IMR-90 (cell line): ENCODE results near the gene DAGLA. TPM values are rescaled to one million over a fixed set of nuclear protein-coding genes. Genes with fewer than 3 reads are reported as not detected.

Experiments used
- ATAC-seq: fragments of 200-7000 bp; cut with Tn5 transposase; 2 replicates; pipeline ENCODE4 v1.9.1; 2020; ENCODE audit warnings: low read depth, mild to moderate bottlenecking, moderate library complexity
- BruUV-seq: library from RNA; stranded (reverse); fragments of 400-500 nt; replicated peaks from 2 replicates; lab custom pipeline; 2021; lab: Mats Ljungman, UMichigan
- CTCF ChIA-PET: fragments of 300-600 bp; formaldehyde crosslinking; extraction: SDS; loops from one replicate; lab custom pipeline; 2021; ENCODE audit warnings: antibody characterized with exemption; lab: Yijun Ruan, JAX
- POLR2A ChIA-PET: fragments of 300-600 bp; sonication (Branson Sonifier 250); formaldehyde crosslinking; loops from one replicate; lab custom pipeline; 2022; ENCODE audit warnings: antibody characterized with exemption; ENCODE audit not compliant: unreplicated experiment; lab: Charles Lee
- DNase-seq: peaks from one replicate; pipeline ENCODE4 v3.0.0; 2013
- H2AFZ ChIP-seq: replicated peaks from 2 replicates; pipeline ENCODE3; 2013; ENCODE audit warnings: low read length, mild to moderate bottlenecking; ENCODE audit not compliant: poor library complexity
- H2AK5ac ChIP-seq: 2 replicates; pipeline ENCODE4 v1.6.1; 2013; ENCODE audit warnings: low read depth, low read length, inconsistent platforms
- H2AK9ac ChIP-seq: replicated peaks from 2 replicates; pipeline ENCODE3; 2013; ENCODE audit warnings: mild to moderate bottlenecking, low read depth, low read length, moderate library complexity; ENCODE audit not compliant: poor library complexity
- H2BK120ac ChIP-seq: 2 replicates; pipeline ENCODE4 v1.6.1; 2013; ENCODE audit warnings: low read depth, low read length, inconsistent platforms
- H2BK15ac ChIP-seq: 3 replicates; pipeline ENCODE4 v1.6.1; 2013; ENCODE audit warnings: low read depth, low read length, inconsistent platforms
- H2BK20ac ChIP-seq: 2 replicates; pipeline ENCODE4 v1.6.1; 2013; ENCODE audit warnings: low read depth, mild to moderate bottlenecking, inconsistent platforms, low read length, moderate library complexity
- H2BK5ac ChIP-seq: 2 replicates; pipeline ENCODE4 v1.6.1; 2013; ENCODE audit warnings: mild to moderate bottlenecking, low read depth, low read length, inconsistent platforms; ENCODE audit not compliant: poor library complexity, severe bottlenecking
- H3K14ac ChIP-seq: replicated peaks from 2 replicates; pipeline ENCODE4 v1.6.1; 2013; ENCODE audit warnings: low read depth, low read length, inconsistent platforms
- H3K18ac ChIP-seq: 2 replicates; pipeline ENCODE4 v1.6.1; 2013; ENCODE audit warnings: low read depth, low read length, control low read depth
- H3K23ac ChIP-seq: 2 replicates; pipeline ENCODE4 v1.6.1; 2013; ENCODE audit warnings: low read depth, low read length, inconsistent platforms
- H3K27ac ChIP-seq: 2 replicates; pipeline ENCODE4 v1.5.1; 2013; ENCODE audit warnings: mild to moderate bottlenecking, control low read depth, low read length; ENCODE audit not compliant: insufficient read depth
- H3K27me3 ChIP-seq: 2 replicates; pipeline ENCODE4 v1.6.1; 2013; ENCODE audit warnings: low read length; ENCODE audit not compliant: control insufficient read depth, insufficient read depth
- H3K36me3 ChIP-seq: 2 replicates; pipeline ENCODE4 v1.6.1; 2013; ENCODE audit warnings: low read length, mixed read lengths; ENCODE audit not compliant: control insufficient read depth, insufficient read depth
- H3K4ac ChIP-seq: 2 replicates; pipeline ENCODE4 v1.6.1; 2013; ENCODE audit warnings: low read depth, low read length, inconsistent platforms
- H3K4me1 ChIP-seq: 2 replicates; pipeline ENCODE4 v1.6.1; 2013; ENCODE audit warnings: low read length, mixed read lengths; ENCODE audit not compliant: control insufficient read depth, insufficient read depth
- H3K4me2 ChIP-seq: 2 replicates; pipeline ENCODE4 v1.6.1; 2013; ENCODE audit warnings: low read depth, mild to moderate bottlenecking, control low read depth, low read length, moderate library complexity
- H3K4me3 ChIP-seq: 2 replicates; pipeline ENCODE4 v1.5.1; 2013; ENCODE audit warnings: low read depth, mild to moderate bottlenecking, control low read depth, low read length, moderate library complexity; ENCODE audit not compliant: insufficient read depth
- H3K56ac ChIP-seq: 2 replicates; pipeline ENCODE4 v1.6.1; 2013; ENCODE audit warnings: low read length, inconsistent platforms; ENCODE audit not compliant: insufficient read depth; ENCODE audit errors: extremely low read depth
- H3K79me1 ChIP-seq, 2 experiments: 2 replicates each; pipeline ENCODE4 v1.6.1; 2013; ENCODE audit warnings: low read length in 2 of 2, inconsistent platforms in 1 of 2, low read depth in 1 of 2
- H3K9ac ChIP-seq: 2 replicates; pipeline ENCODE4 v1.6.1; 2013; ENCODE audit warnings: low read depth, low read length, control low read depth
- H3K9me1 ChIP-seq: 2 replicates; pipeline ENCODE4 v1.6.1; 2013; ENCODE audit warnings: low read length, inconsistent platforms; ENCODE audit not compliant: insufficient read depth
- H3K9me3 ChIP-seq: 2 replicates; pipeline ENCODE4 v1.6.1; 2013; ENCODE audit warnings: low read length; ENCODE audit not compliant: control insufficient read depth, insufficient read depth
- H4K20me1 ChIP-seq: 2 replicates; pipeline ENCODE4 v1.6.1; 2013; ENCODE audit warnings: low read length, inconsistent platforms; ENCODE audit not compliant: insufficient read depth
- H4K5ac ChIP-seq: 2 replicates; pipeline ENCODE4 v1.6.1; 2013; ENCODE audit warnings: mild to moderate bottlenecking, low read depth, low read length, control low read depth
- H4K8ac ChIP-seq, 2 experiments: 2 replicates each; pipeline ENCODE4 v1.6.1; 2013; ENCODE audit warnings: low read depth in 2 of 2, low read length in 2 of 2, control low read depth in 1 of 2, inconsistent platforms in 1 of 2
- H4K91ac ChIP-seq: 2 replicates; pipeline ENCODE4 v1.6.1; 2013; ENCODE audit warnings: low read depth, low read length, inconsistent platforms; ENCODE audit not compliant: insufficient read depth
- BHLHE40 ChIP-seq: fragments of 150-350 bp; IDR thresholded peaks from 2 replicates; pipeline ENCODE4 v1.6.1; 2016; ENCODE audit warnings: mild to moderate bottlenecking, low read depth, low read length
- CEBPB ChIP-seq: IDR thresholded peaks from 2 replicates; pipeline ENCODE4 v1.6.1; 2012; ENCODE audit warnings: low read depth, low read length, improper control_type of control experiment
- CHD1 ChIP-seq: IDR thresholded peaks from 2 replicates; pipeline ENCODE4 v1.6.1; 2012; ENCODE audit warnings: low read depth, low read length, improper control_type of control experiment
- FOS ChIP-seq: fragments of 150-350 bp; IDR thresholded peaks from 2 replicates; pipeline ENCODE4 v1.6.1; 2016; ENCODE audit warnings: low read depth, low read length
- MAFK ChIP-seq: IDR thresholded peaks from 2 replicates; pipeline ENCODE4 v1.6.1; 2012; ENCODE audit warnings: low read depth, low read length, improper control_type of control experiment
- MAZ ChIP-seq: IDR thresholded peaks from 2 replicates; pipeline ENCODE4 v1.6.1; 2012; ENCODE audit warnings: low read depth, mild to moderate bottlenecking, low read length, improper control_type of control experiment, moderate library complexity, borderline replicate concordance
- MXI1 ChIP-seq: IDR thresholded peaks from 2 replicates; pipeline ENCODE4 v1.6.1; 2012; ENCODE audit warnings: low read depth, mild to moderate bottlenecking, low read length, moderate library complexity, borderline replicate concordance
- NFE2L2 ChIP-seq: fragments of 150-350 bp; IDR thresholded peaks from 2 replicates; pipeline ENCODE4 v1.6.1; 2016; ENCODE audit warnings: low read depth, mild to moderate bottlenecking, low read length
- POLR2A ChIP-seq: IDR thresholded peaks from 2 replicates; pipeline ENCODE4 v1.6.1; 2012; ENCODE audit warnings: mild to moderate bottlenecking, low read depth, low read length
- RAD21 ChIP-seq: IDR thresholded peaks from 2 replicates; pipeline ENCODE4 v1.6.1; 2012; ENCODE audit warnings: low read length, improper control_type of control experiment
- RCOR1 ChIP-seq: IDR thresholded peaks from 2 replicates; pipeline ENCODE4 v1.6.1; 2012; ENCODE audit warnings: mild to moderate bottlenecking, low read length, improper control_type of control experiment; ENCODE audit not compliant: insufficient replicate concordance
- RFX5 ChIP-seq: IDR thresholded peaks from 2 replicates; pipeline ENCODE4 v1.8.0; 2012; ENCODE audit warnings: low read depth, mild to moderate bottlenecking, low read length, moderate library complexity
- SMC3 ChIP-seq: fragments of 150-350 bp; IDR thresholded peaks from 2 replicates; pipeline ENCODE4 v1.6.1; 2016; ENCODE audit warnings: low read depth, mild to moderate bottlenecking, antibody characterized with exemption, low read length, moderate library complexity
- USF2 ChIP-seq: fragments of 150-350 bp; IDR thresholded peaks from 2 replicates; pipeline ENCODE4 v1.6.1; 2017; ENCODE audit warnings: mild to moderate bottlenecking, antibody characterized with exemption, low read length, low read depth
- WGBS, 2 experiments: methylation state at CpG; one replicate each; pipeline versions ENCODE4 v1.1.5 to v1.1.7; 2013; ENCODE audit warnings: missing lambda C conversion rate in 2 of 2; ENCODE audit not compliant: insufficient read length in 1 of 2; ENCODE audit errors: extremely low coverage in 2 of 2; 5-methylcytosine and 5-hydroxymethylcytosine counted together
- dilution Hi-C: fragments of 300-500 bp; cut with HindIII; formaldehyde crosslinking; loops from one replicate; pipeline ENCODE4 v1.14.3; 2018; ENCODE audit warnings: low sequenced_read_pairs; ENCODE audit not compliant: unreplicated experiment
- in situ Hi-C: fragments of 300-500 bp; cut with MboI; formaldehyde crosslinking; loops from 3 replicates; pipeline ENCODE4 v1.14.3; 2019; ENCODE audit warnings: low sequenced_read_pairs, inconsistent platforms, mixed read lengths
- intact Hi-C: fragments of 100-400 bp; cut with micrococcal nuclease; formaldehyde crosslinking; loops from 2 replicates; pipeline ENCODE4 v1.10.0; 2022
- polyA plus RNA-seq, 3 experiments: library from polyadenylated mRNA; depleted of rRNA; stranded (reverse); fragments of >200 nt; gene quantifications; 2 replicates each; pipeline ENCODE4 v1.2.3, GENCODE V29; 2012; ENCODE audit warnings: low replicate concordance in 1 of 3
- total RNA-seq: library from RNA; depleted of rRNA; stranded (reverse); fragments of >200 nt; gene quantifications from 2 replicates; pipeline ENCODE4 v1.2.3, GENCODE V29; 2012
- TF ChIP-seq, protein P1 (sequence below): fragments of 150-350 bp; IDR thresholded peaks from 2 replicates; pipeline ENCODE4 v1.6.1; 2016; ENCODE audit warnings: low read depth, mild to moderate bottlenecking, low read length, moderate library complexity, borderline replicate concordance
- TF ChIP-seq, protein P2 (sequence below): conservative IDR thresholded peaks from 2 replicates; pipeline ENCODE4 v1.5.1; 2012; ENCODE audit warnings: mild to moderate bottlenecking, low read depth, low read length, improper control_type of control experiment

DAGLA gene
- total and polyA plus RNA-seq, 2 of the 4 experiments (the other 2 are of a cell fraction), result 0.90 to 3.8 TPM

GRCh38 chr11:61636676-61637075 lies 43.5 kb upstream of the DAGLA start:
- Histone ChIP-seq H3K4ac (no peak overlapping the region), H3K36me3 (no peaks in the 10 kb centered on the region), H3K9ac (no peak overlapping the region), H3K27me3 (peaks cover 15% of the 10 kb centered on the region), H4K8ac (no peak overlapping the region), H3K27ac (no peak overlapping the region), H2BK20ac (no peak overlapping the region), H2BK5ac (no peak overlapping the region), H2BK120ac (no peak overlapping the region), H3K18ac (no peak overlapping the region), H2AFZ (no peak overlapping the region), H2AK5ac (no peak overlapping the region), H2AK9ac (no peak overlapping the region), H3K4me2 (no peak overlapping the region), H3K4me1 (peaks cover 7% of the 10 kb centered on the region; the same call in 1 of the 2 replicates), H3K14ac (no peak overlapping the region), H3K56ac (no peak overlapping the region), H3K9me3 (no peaks in the 10 kb centered on the region), H3K9me1 (no peaks in the 10 kb centered on the region), H4K91ac (no peak overlapping the region), H2BK15ac (no peak overlapping the region), H3K79me1 (no peaks in the 10 kb centered on the region), H3K23ac (no peak overlapping the region), H3K4me3 (no peak overlapping the region), H4K5ac (no peak overlapping the region), H4K20me1 (no peaks in the 10 kb centered on the region)
- intact Hi-C loops (loop anchor here (10.0 kb wide), 1 partner anchor 302 kb away; the partner anchor contains the start of genes DDB1 and TKFC), dilution Hi-C loops (no loop called here), in situ Hi-C loops (loop anchor here (5.0 kb wide), 2 partner anchors 159 to 189 kb away; no protein-coding TSS in a partner anchor)
- ChIA-PET CTCF (interaction anchor here (0.8 to 3.8 kb wide), 2 partner anchors 120 to 190 kb away, joined by 4 to 21 read pairs; no protein-coding TSS in a partner anchor), POLR2A (no interaction called here)
- whole genome bisulfite sequencing, 2 experiments, result 75% methylated on average over 10 of the region's 11 CpGs; no CpG with 5 or more reads in 1 of the 2 experiments
- TF ChIP-seq, protein P1, sequence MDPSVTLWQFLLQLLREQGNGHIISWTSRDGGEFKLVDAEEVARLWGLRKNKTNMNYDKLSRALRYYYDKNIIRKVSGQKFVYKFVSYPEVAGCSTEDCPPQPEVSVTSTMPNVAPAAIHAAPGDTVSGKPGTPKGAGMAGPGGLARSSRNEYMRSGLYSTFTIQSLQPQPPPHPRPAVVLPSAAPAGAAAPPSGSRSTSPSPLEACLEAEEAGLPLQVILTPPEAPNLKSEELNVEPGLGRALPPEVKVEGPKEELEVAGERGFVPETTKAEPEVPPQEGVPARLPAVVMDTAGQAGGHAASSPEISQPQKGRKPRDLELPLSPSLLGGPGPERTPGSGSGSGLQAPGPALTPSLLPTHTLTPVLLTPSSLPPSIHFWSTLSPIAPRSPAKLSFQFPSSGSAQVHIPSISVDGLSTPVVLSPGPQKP, result no peak
- TF ChIP-seq FOS (no peak), RCOR1 (no peak), SMC3 (no peak), RFX5 (no peak), POLR2A (no peak), NFE2L2 (no peak), RAD21 (no peak), CEBPB (no peak), BHLHE40 (no peak), MAZ (no peak), MXI1 (no peak), MAFK (no peak), CHD1 (no peak), USF2 (no peak)
- TF ChIP-seq, protein P2, sequence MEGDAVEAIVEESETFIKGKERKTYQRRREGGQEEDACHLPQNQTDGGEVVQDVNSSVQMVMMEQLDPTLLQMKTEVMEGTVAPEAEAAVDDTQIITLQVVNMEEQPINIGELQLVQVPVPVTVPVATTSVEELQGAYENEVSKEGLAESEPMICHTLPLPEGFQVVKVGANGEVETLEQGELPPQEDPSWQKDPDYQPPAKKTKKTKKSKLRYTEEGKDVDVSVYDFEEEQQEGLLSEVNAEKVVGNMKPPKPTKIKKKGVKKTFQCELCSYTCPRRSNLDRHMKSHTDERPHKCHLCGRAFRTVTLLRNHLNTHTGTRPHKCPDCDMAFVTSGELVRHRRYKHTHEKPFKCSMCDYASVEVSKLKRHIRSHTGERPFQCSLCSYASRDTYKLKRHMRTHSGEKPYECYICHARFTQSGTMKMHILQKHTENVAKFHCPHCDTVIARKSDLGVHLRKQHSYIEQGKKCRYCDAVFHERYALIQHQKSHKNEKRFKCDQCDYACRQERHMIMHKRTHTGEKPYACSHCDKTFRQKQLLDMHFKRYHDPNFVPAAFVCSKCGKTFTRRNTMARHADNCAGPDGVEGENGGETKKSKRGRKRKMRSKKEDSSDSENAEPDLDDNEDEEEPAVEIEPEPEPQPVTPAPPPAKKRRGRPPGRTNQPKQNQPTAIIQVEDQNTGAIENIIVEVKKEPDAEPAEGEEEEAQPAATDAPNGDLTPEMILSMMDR, result no peak
- ATAC-seq, result no peak
- no peak for DNase-seq
- no TSS peak for BruUV-seq
